Transverse colon (tissue), 4 donors: ENCODE measurements around the gene MAPK1. TPM values are rescaled to one million over a fixed set of nuclear protein-coding genes. Genes with fewer than 3 reads are reported as not detected.

Source experiments
- DNase-seq: peaks from one replicate; pipeline ENCODE4 v3.0.0-alpha.2; 2019
- H3K27ac ChIP-seq, 4 donors: fragments of 200-600 bp; sonication (generic); 2 replicates each; pipeline ENCODE4 v1.5.1; 2016 to 2018; ENCODE audit warnings: inconsistent platforms in 4 of 4
- H3K27me3 ChIP-seq: fragments of 200-600 bp; sonication (generic); 2 replicates; pipeline ENCODE4 v1.5.1; 2017; ENCODE audit warnings: inconsistent platforms
- H3K36me3 ChIP-seq, 4 donors: fragments of 200-600 bp; sonication (generic); 2 replicates each; pipeline ENCODE4 v1.5.1; 2017 to 2019; ENCODE audit warnings: inconsistent platforms in 4 of 4
- H3K4me1 ChIP-seq, 4 donors: fragments of 200-600 bp; sonication (generic); 2 replicates each; pipeline ENCODE4 v1.5.1; 2017 to 2020; ENCODE audit warnings: inconsistent platforms in 4 of 4
- H3K4me3 ChIP-seq, 4 donors: fragments of 200-600 bp; sonication (generic); 1 replicate in 1 of 4; 2 replicates in 3 of 4; pipeline versions ENCODE4 v1.5.1 to v1.6.1; 2017 to 2019; ENCODE audit warnings: inconsistent platforms in 4 of 4
- H3K9me3 ChIP-seq, 2 donors: fragments of 200-600 bp; sonication (generic); 2 replicates each; pipeline ENCODE4 v1.5.1; 2017 to 2019; ENCODE audit warnings: inconsistent platforms in 2 of 2
- EP300 ChIP-seq: sonication (generic); formaldehyde crosslinking; IDR thresholded peaks from one replicate; pipeline ENCODE4 v1.6.1; 2017; ENCODE audit warnings: antibody characterized with exemption, low read depth
- POLR2A ChIP-seq: fragments of 450-650 bp; IDR thresholded peaks from one replicate; pipeline ENCODE4 v1.6.1; 2016; ENCODE audit warnings: antibody characterized with exemption, mild to moderate bottlenecking, moderate library complexity
- POLR2AphosphoS5 ChIP-seq, 3 donors: sonication (generic); formaldehyde crosslinking; IDR thresholded peaks; one replicate each; pipeline ENCODE4 v1.6.1; 2016; ENCODE audit warnings: antibody characterized with exemption in 3 of 3
- WGBS, 2 donors: methylation state at CpG; one replicate each; pipeline ENCODE4 v1.1.5; 2018; ENCODE audit warnings: low coverage in 1 of 2; 5-methylcytosine and 5-hydroxymethylcytosine counted together
- in situ Hi-C, 4 donors: fragments of 200-750 bp; cut with MboI; loops; one replicate each; pipeline versions ENCODE4 v1.15.0 to v1.15.1; 2017; ENCODE audit warnings: low sequenced_read_pairs in 3 of 4, low pct_ligation_motif_present in 1 of 4, low pct_unique_long_range_greater_than_20kb in 1 of 4
- intact Hi-C: fragments of 100-400 bp; cut with DNase I; formaldehyde crosslinking; loops from one replicate; pipeline ENCODE4 v1.15.1; 2023; ENCODE audit warnings: low total_unique reads
- total RNA-seq, 4 donors: library from RNA; depleted of rRNA; stranded (reverse); fragments of >200 nt; gene quantifications; one replicate each; pipeline ENCODE4 v1.1.0, GENCODE V29; 2016
- TF ChIP-seq, protein P1 (sequence below), 5 experiments: fragments of 200-600 bp in 3 of 5; fragments of 450-650 bp in 2 of 5; sonication (generic) in 3 of 5; IDR thresholded peaks; 1 replicate in 2 of 5; 2 replicates in 3 of 5; pipeline ENCODE4 v1.5.1; 2016 to 2017; ENCODE audit warnings: antibody characterized with exemption in 5 of 5, inconsistent platforms in 3 of 5, mild to moderate bottlenecking in 2 of 5, moderate library complexity in 1 of 5

Gene MAPK1
- total RNA-seq, 4 donors from 2014 or later: 37.1 to 303 (median 57.0) TPM

DNA sequence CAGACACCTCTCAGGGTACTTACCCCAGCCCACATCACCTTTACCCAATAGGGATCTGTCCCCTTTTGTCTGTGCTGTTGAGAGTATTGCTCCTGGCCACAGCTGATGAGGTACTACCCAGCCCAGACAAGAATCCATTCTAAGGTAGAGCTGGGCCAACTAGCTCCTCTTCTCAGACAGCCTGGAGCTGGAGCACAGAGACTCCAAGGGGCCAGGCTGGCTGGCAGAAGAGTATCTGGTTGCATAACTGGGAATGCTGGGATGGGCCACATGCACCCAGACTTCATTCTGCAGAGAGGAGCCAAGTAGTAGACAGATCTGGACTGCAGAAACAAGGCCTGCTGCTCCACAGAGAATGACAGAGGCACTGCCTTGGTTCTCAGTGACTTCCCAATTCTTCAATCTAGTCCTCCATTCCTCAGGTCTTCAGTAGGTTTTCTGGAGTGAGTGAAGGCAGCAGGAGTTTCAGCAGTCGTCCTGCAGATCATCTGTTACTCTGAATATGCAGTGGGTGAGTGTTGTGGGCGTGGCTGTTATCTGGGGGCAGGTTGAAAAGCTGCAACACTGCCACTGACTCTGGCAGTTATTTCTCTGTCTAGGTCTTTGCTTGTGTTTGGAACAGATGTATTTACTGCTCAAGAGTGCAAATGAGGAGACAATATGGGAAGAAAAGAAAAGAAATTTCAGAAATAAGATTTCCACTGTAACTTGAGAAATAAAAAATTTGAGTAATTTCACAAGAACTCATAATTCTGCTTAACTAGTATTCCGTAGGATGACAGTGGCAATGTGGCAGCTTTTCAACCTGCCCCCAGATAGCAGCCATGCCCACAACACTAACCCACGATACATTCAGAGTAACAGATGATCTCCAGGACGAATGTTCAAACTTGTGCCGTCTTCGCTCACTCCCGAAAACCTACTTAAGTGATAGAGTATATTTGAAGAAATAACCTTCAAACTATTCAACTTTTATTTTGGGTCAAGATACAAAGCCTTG, 34.9 kb downstream of the MAPK1 start:
- H3K36me3 ChIP-seq: no peaks in the 10 kb centered on the region
- no peak overlapping the region for H3K4me3 ChIP-seq
- no peak overlapping the region for H3K27ac ChIP-seq
- in situ Hi-C loops: no loop called here
- DNase-seq: no peak
- 80 to 81% methylated on average over 3 to 8 of the region's 8 CpGs for WGBS, 2 donors
- H3K27me3 ChIP-seq: no peaks in the 10 kb centered on the region
- intact Hi-C loops: no loop called here
- no peaks in the 10 kb centered on the region for H3K9me3 ChIP-seq
- H3K4me1 ChIP-seq: peaks cover 3 to 54% (median 14%) of the 10 kb centered on the region in 4 donors
- TF ChIP-seq POLR2A: no peak
- TF ChIP-seq, protein P1, sequence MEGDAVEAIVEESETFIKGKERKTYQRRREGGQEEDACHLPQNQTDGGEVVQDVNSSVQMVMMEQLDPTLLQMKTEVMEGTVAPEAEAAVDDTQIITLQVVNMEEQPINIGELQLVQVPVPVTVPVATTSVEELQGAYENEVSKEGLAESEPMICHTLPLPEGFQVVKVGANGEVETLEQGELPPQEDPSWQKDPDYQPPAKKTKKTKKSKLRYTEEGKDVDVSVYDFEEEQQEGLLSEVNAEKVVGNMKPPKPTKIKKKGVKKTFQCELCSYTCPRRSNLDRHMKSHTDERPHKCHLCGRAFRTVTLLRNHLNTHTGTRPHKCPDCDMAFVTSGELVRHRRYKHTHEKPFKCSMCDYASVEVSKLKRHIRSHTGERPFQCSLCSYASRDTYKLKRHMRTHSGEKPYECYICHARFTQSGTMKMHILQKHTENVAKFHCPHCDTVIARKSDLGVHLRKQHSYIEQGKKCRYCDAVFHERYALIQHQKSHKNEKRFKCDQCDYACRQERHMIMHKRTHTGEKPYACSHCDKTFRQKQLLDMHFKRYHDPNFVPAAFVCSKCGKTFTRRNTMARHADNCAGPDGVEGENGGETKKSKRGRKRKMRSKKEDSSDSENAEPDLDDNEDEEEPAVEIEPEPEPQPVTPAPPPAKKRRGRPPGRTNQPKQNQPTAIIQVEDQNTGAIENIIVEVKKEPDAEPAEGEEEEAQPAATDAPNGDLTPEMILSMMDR (IDR thresholded peaks at IDR 0.05): no peak
- no peak for TF ChIP-seq POLR2AphosphoS5 (IDR thresholded peaks at IDR 0.05)
- no peak for TF ChIP-seq EP300

DNA sequence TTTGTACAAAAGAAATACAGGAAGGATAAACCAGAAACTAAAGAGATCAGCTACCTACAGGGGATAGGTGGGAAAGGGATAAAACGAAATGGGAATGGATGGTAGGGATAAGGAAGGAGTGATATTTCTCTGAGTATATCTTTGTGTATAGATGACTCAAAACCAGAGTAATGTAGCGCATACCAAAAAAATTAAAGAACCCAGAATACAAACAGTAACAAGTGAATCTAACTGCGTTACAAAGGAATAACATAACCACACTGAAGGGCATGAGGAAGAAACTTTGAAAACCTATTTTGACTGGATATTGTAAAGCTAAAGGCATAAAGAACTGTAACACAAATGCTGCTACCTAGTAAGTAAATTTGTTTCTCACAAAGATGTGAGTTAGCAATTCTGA, 37.9 kb downstream of the MAPK1 start:
- DNase-seq: no peak
- no peak overlapping the region for H3K4me3 ChIP-seq
- no peak overlapping the region for H3K27ac ChIP-seq
- intact Hi-C loops: no loop called here
- peaks cover 0 to 33% (median 9%) of the 10 kb centered on the region in 4 donors for H3K4me1 ChIP-seq
- TF ChIP-seq POLR2AphosphoS5 (IDR thresholded peaks at IDR 0.05): no peak
- TF ChIP-seq EP300: no peak
- TF ChIP-seq, protein P1 (IDR thresholded peaks at IDR 0.05): no peak
- TF ChIP-seq POLR2A: no peak
- no peaks in the 10 kb centered on the region for H3K9me3 ChIP-seq
- in situ Hi-C loops: no loop called here
- no peaks in the 10 kb centered on the region for H3K36me3 ChIP-seq
- no peaks in the 10 kb centered on the region for H3K27me3 ChIP-seq
- WGBS, 2 donors: 83 to 86% methylated on average over 1 to 3 of the region's 3 CpGs

DNA sequence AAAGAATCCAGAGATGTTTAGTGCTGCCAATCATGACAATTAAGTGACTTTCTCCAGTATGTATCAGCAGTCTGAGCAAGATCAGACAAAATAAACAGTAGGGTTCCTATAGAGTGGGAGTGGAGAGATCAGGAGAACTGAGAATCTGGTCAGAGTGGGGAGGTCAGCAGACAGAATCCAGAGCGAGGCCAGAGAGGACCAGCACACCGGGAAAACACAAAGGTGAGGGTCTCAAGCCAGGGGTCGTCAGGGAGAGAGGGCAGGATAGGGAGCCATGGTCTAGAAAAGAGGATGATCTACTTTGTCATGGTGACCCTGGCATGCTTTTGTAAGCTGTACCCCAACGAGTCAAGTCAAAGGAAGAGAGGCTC, 39.2 kb downstream of the MAPK1 start:
- Histone ChIP-seq H3K4me1 (peaks cover 0 to 42% (median 11%) of the 10 kb centered on the region in 4 donors), H3K9me3 (no peaks in the 10 kb centered on the region), H3K27me3 (no peaks in the 10 kb centered on the region), H3K4me3 (no peak overlapping the region), H3K36me3 (no peaks in the 10 kb centered on the region), H3K27ac (no peak overlapping the region)
- in situ Hi-C loops: no loop called here
- TF ChIP-seq POLR2A: no peak
- TF ChIP-seq EP300: no peak
- TF ChIP-seq, protein P1 (IDR thresholded peaks at IDR 0.05): no peak
- TF ChIP-seq POLR2AphosphoS5 (IDR thresholded peaks at IDR 0.05): no peak
- no peak for DNase-seq
- intact Hi-C loops: no loop called here
- 79 to 95% methylated on average over 4 of the region's 4 CpGs for WGBS, 2 donors

DNA sequence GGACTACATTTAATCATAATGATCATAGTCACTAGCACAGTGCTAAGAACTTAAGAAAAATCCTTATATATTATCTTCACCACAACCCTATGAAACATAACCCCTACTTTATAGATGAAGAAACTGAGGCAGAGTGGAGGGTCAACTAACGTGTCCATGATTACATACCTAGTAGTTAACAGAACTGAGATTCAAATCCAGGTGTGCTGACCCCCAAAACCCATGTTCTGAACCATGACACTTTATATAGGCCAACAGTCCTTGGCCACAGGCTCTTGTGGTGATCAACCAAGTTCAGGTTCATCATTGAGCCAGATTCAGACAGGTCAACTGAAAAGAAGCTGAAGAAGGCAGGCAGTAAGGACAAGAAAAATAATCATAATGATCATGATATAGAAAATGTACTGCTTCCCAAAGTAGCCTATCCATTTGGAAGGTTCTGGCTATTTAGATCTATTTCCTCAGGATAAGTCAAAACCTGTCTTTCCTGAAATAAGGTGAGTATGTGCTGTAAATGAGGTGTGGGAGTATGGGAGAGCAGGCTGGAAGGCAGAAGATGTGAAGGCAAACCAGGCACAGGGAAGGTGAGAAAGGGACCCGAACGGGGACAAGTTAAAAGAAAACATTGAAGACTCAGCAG, 39.7 kb downstream of the MAPK1 start:
- no peaks in the 10 kb centered on the region for H3K36me3 ChIP-seq
- DNase-seq: no peak
- in situ Hi-C loops (no loop called here), intact Hi-C loops (no loop called here)
- no peaks in the 10 kb centered on the region for H3K27me3 ChIP-seq
- peaks cover 0 to 45% (median 11%) of the 10 kb centered on the region in 4 donors for H3K4me1 ChIP-seq
- TF ChIP-seq POLR2AphosphoS5 (IDR thresholded peaks at IDR 0.05): no peak
- TF ChIP-seq POLR2A: no peak
- TF ChIP-seq EP300: no peak
- TF ChIP-seq, protein P1 (IDR thresholded peaks at IDR 0.05): no peak
- H3K4me3 ChIP-seq: no peak overlapping the region
- 91 to 96% methylated on average over 3 of the region's 3 CpGs for WGBS, 2 donors
- H3K9me3 ChIP-seq: no peaks in the 10 kb centered on the region
- H3K27ac ChIP-seq: no peak overlapping the region
